OCI-LY3 (cell line): ENCODE results near the gene PDZRN3.
"Not testable (repeated sequence)": the region's sequence is repeated elsewhere in the genome, so short reads cannot be mapped to it uniquely, and the experiment has no call there.

Source experiments
- H2AFZ ChIP-seq: fragments of 200-600, 300-600 bp; shearing (Covaris generic); 2 replicates; pipeline ENCODE4 v1.6.0; 2014; ENCODE audit warnings: antibody characterized with exemption, low read depth, low read length
- H3K27ac ChIP-seq: fragments of 200-600, 300-600 bp; sonication (generic); 2 replicates; pipeline ENCODE4 v1.5.1; 2014; ENCODE audit warnings: mild to moderate bottlenecking, low read length, moderate library complexity, mixed read lengths
- H3K27me3 ChIP-seq: fragments of 200-600, 300-600 bp; sonication (generic); 2 replicates; pipeline ENCODE4 v1.6.1; 2014; ENCODE audit warnings: low read depth, low read length, mixed read lengths
- H3K36me3 ChIP-seq: fragments of 200-600, 300-600 bp; sonication (generic); replicated peaks from 2 replicates; pipeline ENCODE3; 2014; ENCODE audit warnings: low read depth, low read length, mixed read lengths
- H3K4me1 ChIP-seq: fragments of 300-600, 200-600 bp; sonication (generic); 2 replicates; pipeline ENCODE4 v1.6.1; 2014; ENCODE audit warnings: low read length, mixed read lengths
- H3K4me2 ChIP-seq: fragments of 200-600, 300-600 bp; sonication (generic); 2 replicates; pipeline ENCODE4 v1.6.1; 2014; ENCODE audit warnings: low read length, mixed read lengths
- H3K4me3 ChIP-seq: fragments of 300-600, 200-600 bp; sonication (generic); 2 replicates; pipeline ENCODE4 v1.5.1; 2014; ENCODE audit warnings: antibody characterized with exemption, mild to moderate bottlenecking, low read length, moderate library complexity
- H3K79me2 ChIP-seq: fragments of 300-600, 200-600 bp; shearing (Covaris generic); 2 replicates; pipeline ENCODE4 v1.6.1; 2014; ENCODE audit warnings: mild to moderate bottlenecking, low read length, mixed read lengths
- H3K9ac ChIP-seq: fragments of 300-600, 200-600 bp; shearing (Covaris generic); 2 replicates; pipeline ENCODE4 v1.6.0; 2014; ENCODE audit warnings: mild to moderate bottlenecking, low read length, moderate library complexity
- H3K9me3 ChIP-seq: fragments of 200-600, 300-600 bp; shearing (Covaris generic); 2 replicates; pipeline ENCODE4 v1.6.1; 2014; ENCODE audit warnings: low read length, mixed read lengths; ENCODE audit not compliant: insufficient read depth
- H4K20me1 ChIP-seq: fragments of 200-600, 300-600 bp; sonication (generic); 2 replicates; pipeline ENCODE4 v1.6.1; 2016; ENCODE audit warnings: low read length, mixed read lengths; ENCODE audit not compliant: insufficient read depth
- EZH2phosphoT487 ChIP-seq: fragments of 200-600 bp; shearing (Covaris generic); IDR thresholded peaks from 2 replicates; pipeline ENCODE4 v1.6.1; 2018; ENCODE audit warnings: antibody characterized with exemption, mixed run types, low read depth
- TF ChIP-seq, protein P1 (sequence below): fragments of 200-600, 300-600 bp; sonication (generic); IDR thresholded peaks from 2 replicates; pipeline ENCODE4 v1.5.1; 2014; ENCODE audit warnings: antibody characterized with exemption, low read length, low read depth

Gene PDZRN3

DNA sequence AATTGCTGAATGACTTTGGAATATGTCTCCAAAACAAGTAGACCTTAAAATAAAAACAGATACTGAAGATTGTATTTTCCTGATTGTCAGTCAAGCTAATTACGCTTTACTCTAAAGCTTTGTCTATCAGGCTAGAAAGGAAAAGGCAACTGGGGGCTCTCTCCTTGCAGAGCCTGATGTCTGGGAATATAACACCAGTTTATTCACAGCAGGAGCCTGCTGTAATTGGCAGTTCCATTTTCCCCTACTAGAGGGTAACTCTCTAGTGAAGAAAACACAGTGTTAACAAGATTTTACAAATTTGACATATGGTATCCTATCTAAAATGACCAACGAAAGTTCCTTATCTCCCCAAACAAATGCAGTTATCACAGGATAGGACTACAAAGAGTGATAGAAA is 158.8 kb downstream of the PDZRN3 start:
- H2AFZ ChIP-seq = no peak overlapping the region
- H3K36me3 ChIP-seq = no peaks in the 10 kb centered on the region
- no peak overlapping the region for H3K27ac ChIP-seq
- no peak overlapping the region for H3K9ac ChIP-seq
- H3K79me2 ChIP-seq = no peaks in the 10 kb centered on the region
- TF ChIP-seq, protein P1, sequence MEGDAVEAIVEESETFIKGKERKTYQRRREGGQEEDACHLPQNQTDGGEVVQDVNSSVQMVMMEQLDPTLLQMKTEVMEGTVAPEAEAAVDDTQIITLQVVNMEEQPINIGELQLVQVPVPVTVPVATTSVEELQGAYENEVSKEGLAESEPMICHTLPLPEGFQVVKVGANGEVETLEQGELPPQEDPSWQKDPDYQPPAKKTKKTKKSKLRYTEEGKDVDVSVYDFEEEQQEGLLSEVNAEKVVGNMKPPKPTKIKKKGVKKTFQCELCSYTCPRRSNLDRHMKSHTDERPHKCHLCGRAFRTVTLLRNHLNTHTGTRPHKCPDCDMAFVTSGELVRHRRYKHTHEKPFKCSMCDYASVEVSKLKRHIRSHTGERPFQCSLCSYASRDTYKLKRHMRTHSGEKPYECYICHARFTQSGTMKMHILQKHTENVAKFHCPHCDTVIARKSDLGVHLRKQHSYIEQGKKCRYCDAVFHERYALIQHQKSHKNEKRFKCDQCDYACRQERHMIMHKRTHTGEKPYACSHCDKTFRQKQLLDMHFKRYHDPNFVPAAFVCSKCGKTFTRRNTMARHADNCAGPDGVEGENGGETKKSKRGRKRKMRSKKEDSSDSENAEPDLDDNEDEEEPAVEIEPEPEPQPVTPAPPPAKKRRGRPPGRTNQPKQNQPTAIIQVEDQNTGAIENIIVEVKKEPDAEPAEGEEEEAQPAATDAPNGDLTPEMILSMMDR = no peak
- no peak for TF ChIP-seq EZH2phosphoT487
- no peak overlapping the region for H3K4me2 ChIP-seq
- no peak overlapping the region for H3K4me3 ChIP-seq
- H4K20me1 ChIP-seq = no peaks in the 10 kb centered on the region
- no peaks in the 10 kb centered on the region for H3K27me3 ChIP-seq
- H3K9me3 ChIP-seq = no peaks in the 10 kb centered on the region
- no peaks in the 10 kb centered on the region for H3K4me1 ChIP-seq

DNA sequence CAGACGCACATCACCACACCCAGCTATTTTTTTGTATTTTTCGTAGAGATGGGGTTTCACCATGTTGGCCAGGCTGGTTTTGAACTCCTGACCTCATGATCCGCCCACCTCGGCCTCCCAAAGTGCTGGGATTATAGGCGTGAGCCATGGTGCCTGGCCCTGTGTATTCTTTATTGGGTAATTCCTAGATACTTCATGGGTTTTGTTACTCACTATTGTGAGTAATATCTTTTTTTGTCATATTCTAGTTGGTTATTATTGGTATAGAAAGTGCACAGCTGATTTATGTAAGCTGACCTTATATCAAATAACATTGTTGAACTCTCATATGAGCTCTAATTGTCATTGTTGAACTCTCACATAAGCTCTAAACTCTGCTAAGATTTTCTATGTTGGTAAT is 160.6 kb downstream of the PDZRN3 start:
- H3K9ac ChIP-seq, H3K36me3 ChIP-seq, H2AFZ ChIP-seq, H4K20me1 ChIP-seq, H3K79me2 ChIP-seq, H3K4me2 ChIP-seq, H3K4me3 ChIP-seq, H3K9me3 ChIP-seq, H3K4me1 ChIP-seq, H3K27me3 ChIP-seq, H3K27ac ChIP-seq: not testable (repeated sequence)

DNA sequence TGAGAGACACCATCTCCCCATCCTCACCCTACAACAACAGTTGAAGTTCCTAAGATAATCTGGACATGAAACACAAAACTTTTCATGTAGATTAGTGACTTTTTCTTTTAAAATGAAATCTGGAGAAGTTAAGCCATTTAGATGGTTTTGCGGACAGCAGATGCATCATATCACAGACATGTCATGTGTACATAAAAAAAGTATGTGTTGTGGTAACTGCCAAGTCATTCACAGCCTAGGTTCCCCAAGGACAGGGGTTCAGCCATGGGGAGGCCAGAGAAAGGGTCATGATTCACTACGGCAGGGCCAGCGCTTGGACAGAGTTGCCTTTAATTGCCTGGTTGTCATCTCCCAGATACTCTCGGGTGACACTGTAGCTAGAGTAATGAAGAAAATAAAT is 163.2 kb downstream of the PDZRN3 start:
- no peaks in the 10 kb centered on the region for H4K20me1 ChIP-seq
- H3K4me2 ChIP-seq = no peak overlapping the region
- H2AFZ ChIP-seq = no peak overlapping the region
- H3K79me2 ChIP-seq = no peaks in the 10 kb centered on the region
- H3K4me3 ChIP-seq = no peak overlapping the region
- H3K9me3 ChIP-seq = no peaks in the 10 kb centered on the region
- TF ChIP-seq, protein P1 = no peak
- no peak for TF ChIP-seq EZH2phosphoT487
- H3K9ac ChIP-seq = no peak overlapping the region
- H3K27me3 ChIP-seq = no peaks in the 10 kb centered on the region
- H3K27ac ChIP-seq = no peak overlapping the region
- no peaks in the 10 kb centered on the region for H3K36me3 ChIP-seq
- no peaks in the 10 kb centered on the region for H3K4me1 ChIP-seq

DNA sequence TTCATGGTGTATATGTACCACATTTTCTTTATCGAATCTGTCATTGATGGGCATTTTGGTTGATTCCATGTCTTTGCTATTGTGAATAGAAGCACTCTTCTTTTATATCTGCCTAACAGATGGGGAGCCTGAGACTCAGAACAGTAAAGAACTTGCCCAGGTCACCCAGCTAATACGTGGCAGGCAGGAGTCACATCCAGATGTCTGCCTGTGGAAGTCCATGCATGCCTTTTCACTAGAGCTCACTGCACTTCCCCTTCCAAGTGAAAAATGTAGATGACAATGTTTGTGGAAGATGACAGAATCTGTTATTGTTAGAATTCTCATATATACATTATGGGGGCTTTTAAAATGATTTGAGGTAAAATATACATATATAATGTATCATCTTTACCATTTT is 165.0 kb downstream of the PDZRN3 start:
- H4K20me1 ChIP-seq = no peaks in the 10 kb centered on the region
- H3K27me3 ChIP-seq = no peaks in the 10 kb centered on the region
- H3K9ac ChIP-seq = no peak overlapping the region
- no peak overlapping the region for H3K27ac ChIP-seq
- no peaks in the 10 kb centered on the region for H3K36me3 ChIP-seq
- H3K4me3 ChIP-seq = no peak overlapping the region
- no peak overlapping the region for H2AFZ ChIP-seq
- TF ChIP-seq EZH2phosphoT487 = no peak
- TF ChIP-seq, protein P1 = no peak
- no peaks in the 10 kb centered on the region for H3K9me3 ChIP-seq
- no peaks in the 10 kb centered on the region for H3K79me2 ChIP-seq
- H3K4me2 ChIP-seq = no peak overlapping the region
- peaks cover 17% of the 10 kb centered on the region for H3K4me1 ChIP-seq

DNA sequence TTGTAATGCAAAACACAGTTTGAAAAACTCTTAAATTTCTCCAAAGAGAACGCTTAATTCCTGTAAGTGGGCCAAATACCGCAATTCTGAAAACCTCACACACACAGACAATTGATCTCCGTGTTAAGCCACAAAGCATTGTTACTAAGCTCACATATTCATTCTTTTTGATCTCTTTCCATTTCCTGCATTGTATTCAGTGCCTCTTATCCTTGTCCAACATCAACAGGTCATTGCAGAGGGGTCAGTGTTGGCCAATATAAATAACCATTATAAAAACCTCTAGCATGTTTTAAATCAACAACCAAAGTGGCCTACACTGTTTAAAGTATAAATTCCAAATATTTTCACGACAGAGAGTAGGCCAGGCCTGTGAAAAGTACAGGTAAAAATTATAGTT is 171.1 kb downstream of the PDZRN3 start:
- no peak overlapping the region for H2AFZ ChIP-seq
- no peaks in the 10 kb centered on the region for H3K36me3 ChIP-seq
- TF ChIP-seq, protein P1 = no peak
- TF ChIP-seq EZH2phosphoT487 = no peak
- H3K27me3 ChIP-seq = no peaks in the 10 kb centered on the region
- no peaks in the 10 kb centered on the region for H3K79me2 ChIP-seq
- H3K4me3 ChIP-seq = no peak overlapping the region
- no peaks in the 10 kb centered on the region for H3K9me3 ChIP-seq
- no peak overlapping the region for H3K4me2 ChIP-seq
- H3K9ac ChIP-seq = no peak overlapping the region
- no peaks in the 10 kb centered on the region for H4K20me1 ChIP-seq
- H3K4me1 ChIP-seq = peaks cover 59% of the 10 kb centered on the region
- H3K27ac ChIP-seq = no peak overlapping the region
